Loucy (cell line): Measurements from ENCODE around the gene HFE.

ENCODE experiments used
- CTCF ChIP-seq: fragments of 200-600 bp; sonication (generic); conservative IDR thresholded peaks from 2 replicates; pipeline ENCODE4 v1.5.1; 2014; ENCODE audit warnings: mild to moderate bottlenecking, antibody characterized with exemption, low read length
- EZH2phosphoT487 ChIP-seq: fragments of 200-600 bp; IDR thresholded peaks from 2 replicates; pipeline ENCODE4 v1.6.1; 2018; ENCODE audit warnings: antibody characterized with exemption, mild to moderate bottlenecking, moderate library complexity, borderline replicate concordance

- TF ChIP-seq CTCF = no peak
- no peak for TF ChIP-seq EZH2phosphoT487
These were observed 34.8 kb downstream of the HFE start for GRCh38 chr6:26122005-26122388.
